Ishikawa (cell line): ENCODE measurements around the gene PRDX2.

Experiments used
- RAD21 ChIP-seq: IDR thresholded peaks from 2 replicates; pipeline ENCODE4 v1.6.1; 2012; ENCODE audit warnings: low read depth
- YY1 ChIP-seq: IDR thresholded peaks from 2 replicates; pipeline ENCODE4 v1.6.1; 2012; ENCODE audit warnings: low read depth
- TF ChIP-seq, protein P1 (sequence below): IDR thresholded peaks from 2 replicates; pipeline ENCODE4 v1.6.1; 2012

DNA sequence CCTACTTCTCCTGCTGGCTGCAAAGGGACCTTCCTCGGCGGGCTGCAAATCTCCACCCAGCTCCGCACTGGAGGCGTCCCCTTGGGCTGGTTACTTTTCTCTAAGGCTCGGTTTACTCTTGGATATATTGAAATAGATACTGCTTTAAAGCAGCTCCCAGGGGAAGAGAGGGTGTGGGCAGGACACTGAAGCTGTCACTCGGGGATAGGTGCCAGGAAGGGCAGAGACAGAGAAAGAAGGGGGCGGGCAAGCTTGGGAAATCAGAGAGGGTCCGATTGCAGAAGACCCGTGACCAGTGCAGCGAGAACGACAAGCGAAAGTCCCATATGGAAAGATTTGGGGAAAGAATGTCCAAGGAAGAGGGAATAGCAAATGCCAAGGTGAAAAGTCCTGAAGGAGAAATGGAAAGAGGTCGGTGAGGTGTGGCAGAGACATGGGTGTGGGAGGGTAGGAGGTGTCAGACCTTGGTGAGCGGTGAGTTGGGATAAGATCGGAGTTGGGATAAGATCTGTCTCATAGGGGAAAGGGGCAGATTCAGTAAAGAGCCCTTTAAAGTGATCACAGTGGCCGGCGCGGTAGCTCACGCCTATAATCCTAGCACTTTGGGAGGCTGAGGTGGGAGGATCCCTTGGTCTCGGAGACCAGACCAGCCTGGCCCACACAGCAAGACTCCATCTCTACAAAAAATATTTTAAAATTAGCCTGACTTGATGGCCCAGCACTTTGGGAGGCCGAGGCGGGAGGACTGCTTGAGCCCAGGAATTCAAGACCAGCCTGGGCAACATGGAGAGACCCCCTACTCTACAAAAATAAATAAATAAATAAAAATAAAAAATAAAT, 887 bp upstream of the PRDX2 start:
- TF ChIP-seq RAD21 (no peak), YY1 (no peak)
- TF ChIP-seq, protein P1, sequence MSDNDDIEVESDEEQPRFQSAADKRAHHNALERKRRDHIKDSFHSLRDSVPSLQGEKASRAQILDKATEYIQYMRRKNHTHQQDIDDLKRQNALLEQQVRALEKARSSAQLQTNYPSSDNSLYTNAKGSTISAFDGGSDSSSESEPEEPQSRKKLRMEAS = no peak
